Activated CD4-positive, alpha-beta memory T cell treated with anti-CD3 and anti-CD28 coated beads, Interleukin-2, amount 10 ng/mL, durations not matched to agents 7 days and 5 days (primary cell): ENCODE data around the gene OPA1. TPM values are rescaled to one million over a fixed set of nuclear protein-coding genes. Genes with fewer than 3 reads are reported as not detected.

Experiments
- CTCF ChIA-PET: fragments of 350-600 bp; sonication (Branson Sonifier 250); formaldehyde crosslinking; loops from one replicate; lab custom pipeline; 2021; ENCODE audit warnings: antibody characterized with exemption, inconsistent platforms; lab: Charles Lee
- POLR2A ChIA-PET: fragments of 350-600 bp; sonication (Branson Sonifier 250); formaldehyde crosslinking; loops from one replicate; lab custom pipeline; 2021; ENCODE audit warnings: antibody characterized with exemption; lab: Charles Lee
- DNase-seq: peaks from one replicate; pipeline ENCODE4 v3.0.0-alpha.2; 2020
- H3K27ac Mint-ChIP-seq: one replicate; pipeline ENCODE4 v1.8.0; 2021; ENCODE audit warnings: mild to moderate bottlenecking, mixed read lengths
- H3K27me3 Mint-ChIP-seq: one replicate; pipeline ENCODE4 v1.8.0; 2021; ENCODE audit warnings: mixed read lengths
- H3K36me3 Mint-ChIP-seq: one replicate; pipeline ENCODE4 v1.8.0; 2021; ENCODE audit warnings: low read depth, mixed read lengths
- H3K4me1 Mint-ChIP-seq: one replicate; pipeline ENCODE4 v1.8.0; 2021; ENCODE audit warnings: mixed read lengths
- H3K4me3 Mint-ChIP-seq: one replicate; pipeline ENCODE4 v1.8.0; 2021; ENCODE audit warnings: mild to moderate bottlenecking, mixed read lengths
- H3K9me3 Mint-ChIP-seq: one replicate; pipeline ENCODE4 v1.8.0; 2021; ENCODE audit warnings: mixed read lengths
- total RNA-seq, 2 experiments: library from RNA; stranded (reverse); gene quantifications; one replicate each; pipeline ENCODE4 v1.2.3, GENCODE V29; 2021

OPA1 gene
- total RNA-seq, 2 experiments from 2014 or later = 61.0 to 66.4 TPM

DNA sequence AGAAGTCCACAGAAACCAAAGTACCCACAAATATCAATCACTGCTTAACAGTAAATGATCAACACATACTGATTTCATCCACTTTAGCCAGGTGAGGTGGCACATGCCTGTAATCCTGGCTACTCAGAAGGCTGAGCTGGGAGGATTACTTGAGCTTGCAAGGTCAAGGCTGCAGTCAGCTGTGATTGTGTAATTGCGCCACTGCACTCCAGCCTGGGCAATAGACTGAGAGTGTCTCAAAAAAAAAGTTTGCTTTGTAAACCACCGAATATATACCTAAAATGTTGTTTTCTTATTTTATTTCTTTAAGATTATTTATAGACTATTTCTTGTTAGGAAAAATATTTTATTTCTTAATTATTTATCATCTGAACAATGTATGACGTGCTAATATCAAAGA lies 29.6 kb upstream of the OPA1 start:
- H3K27me3 Mint-ChIP-seq = no peaks in the 10 kb centered on the region
- H3K4me1 Mint-ChIP-seq = no peaks in the 10 kb centered on the region
- POLR2A ChIA-PET = no interaction called here
- H3K27ac Mint-ChIP-seq = no peak overlapping the region
- H3K36me3 Mint-ChIP-seq = no peaks in the 10 kb centered on the region
- no peaks in the 10 kb centered on the region for H3K9me3 Mint-ChIP-seq
- no peak overlapping the region for H3K4me3 Mint-ChIP-seq
- no peak for DNase-seq
- CTCF ChIA-PET = interaction anchor here (1.4 kb wide), 1 partner anchor 9 kb away, joined by 5 read pairs; no protein-coding TSS in a partner anchor

DNA sequence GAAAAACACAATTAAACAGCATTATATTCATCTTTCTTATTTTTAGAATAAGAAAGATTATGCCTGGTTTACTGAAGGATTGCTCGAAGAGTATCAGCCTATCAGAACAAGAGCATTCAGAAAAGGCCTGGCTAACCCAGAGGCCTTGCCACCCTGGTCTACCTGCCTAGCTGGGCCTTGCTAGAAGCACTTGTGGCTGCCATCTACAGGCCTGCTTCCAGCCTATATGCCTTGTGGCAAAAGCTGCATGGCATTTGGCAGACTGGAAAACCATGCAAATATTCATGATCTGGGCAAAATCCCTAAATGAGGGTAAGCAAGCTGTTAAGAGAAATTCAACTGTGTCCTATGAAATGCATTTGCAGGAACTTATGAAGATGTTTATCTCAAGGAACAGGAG lies 29.0 kb upstream of the OPA1 start:
- no peak for DNase-seq
- CTCF ChIA-PET = no interaction called here
- no peak overlapping the region for H3K27ac Mint-ChIP-seq
- no peak overlapping the region for H3K4me3 Mint-ChIP-seq
- H3K27me3 Mint-ChIP-seq = no peaks in the 10 kb centered on the region
- H3K4me1 Mint-ChIP-seq = no peaks in the 10 kb centered on the region
- no peaks in the 10 kb centered on the region for H3K36me3 Mint-ChIP-seq
- POLR2A ChIA-PET = no interaction called here
- H3K9me3 Mint-ChIP-seq = no peaks in the 10 kb centered on the region

- CTCF ChIA-PET = no interaction called here
- Mint-ChIP-seq H3K9me3 (no peaks in the 10 kb centered on the region), H3K27ac (no peak overlapping the region), H3K36me3 (no peaks in the 10 kb centered on the region), H3K4me3 (no peak overlapping the region), H3K27me3 (no peaks in the 10 kb centered on the region), H3K4me1 (peaks cover 3% of the 10 kb centered on the region)
- POLR2A ChIA-PET = interaction anchor here (1.3 kb wide), 1 partner anchor 10 kb away, joined by 3 read pairs; no protein-coding TSS in a partner anchor
- no peak for DNase-seq
These were observed 23.9 kb upstream of the OPA1 start for GRCh38 chr3:193569119-193569518.

DNA sequence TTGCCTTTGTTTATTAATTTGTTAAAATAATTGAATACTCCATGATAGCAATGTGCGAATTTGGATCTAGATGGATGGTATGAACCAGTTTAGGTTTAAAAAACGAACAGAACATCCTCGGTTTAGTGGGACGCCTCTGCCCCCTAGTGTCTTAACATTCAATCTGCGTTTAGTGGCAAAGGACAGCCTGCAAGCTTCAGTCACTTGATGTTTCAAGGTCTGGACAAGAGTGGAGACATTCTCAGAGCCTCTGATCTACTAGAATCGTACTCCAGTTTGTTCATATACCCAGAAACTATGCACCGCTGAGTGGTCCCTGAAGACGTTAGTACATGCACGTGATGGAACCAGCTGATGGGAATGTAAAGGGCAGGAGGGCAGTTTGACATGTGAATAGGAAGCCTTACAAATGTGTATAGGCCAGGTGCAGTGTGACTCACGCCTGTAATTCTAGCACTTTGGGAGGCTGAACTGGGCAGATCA lies 20.5 kb upstream of the OPA1 start:
- CTCF ChIA-PET = interaction anchor here (0.7 to 2.3 kb wide), 13 partner anchors 10 to 1008 kb away, joined by 3 to 25 read pairs (median 4); no protein-coding TSS in a partner anchor
- peak; percentile 54 for DNase-seq
- H3K4me1 Mint-ChIP-seq = peaks cover 3% of the 10 kb centered on the region

GRCh38 chr3:193573403-193574191 lies 19.4 kb upstream of the OPA1 start:
- Mint-ChIP-seq H3K4me3 (no peak overlapping the region), H3K27me3 (no peaks in the 10 kb centered on the region), H3K36me3 (no peaks in the 10 kb centered on the region), H3K27ac (no peak overlapping the region), H3K4me1 (peaks cover 3% of the 10 kb centered on the region), H3K9me3 (no peaks in the 10 kb centered on the region)
- no peak for DNase-seq
- POLR2A ChIA-PET = no interaction called here
- CTCF ChIA-PET = interaction anchor here (0.9 to 2.3 kb wide), 6 partner anchors 10 to 760 kb away, joined by 3 to 25 read pairs (median 4); no protein-coding TSS in a partner anchor

More for the DNA sequence above, 20.5 kb upstream of the OPA1 start:
- POLR2A ChIA-PET = no interaction called here
- Mint-ChIP-seq H3K27ac (no peak overlapping the region), H3K27me3 (no peaks in the 10 kb centered on the region), H3K4me3 (no peak overlapping the region), H3K36me3 (no peaks in the 10 kb centered on the region), H3K9me3 (no peaks in the 10 kb centered on the region)

GRCh38 chr3:193574488-193575070 lies 18.4 kb upstream of the OPA1 start:
- Mint-ChIP-seq H3K9me3 (no peaks in the 10 kb centered on the region), H3K36me3 (no peaks in the 10 kb centered on the region), H3K4me3 (no peak overlapping the region), H3K27ac (no peak overlapping the region), H3K27me3 (no peaks in the 10 kb centered on the region), H3K4me1 (peaks cover 3% of the 10 kb centered on the region)
- ChIA-PET POLR2A (no interaction called here), CTCF (interaction anchor here (1.2 kb wide), 1 partner anchor 116 kb away, joined by 3 read pairs; no protein-coding TSS in a partner anchor)
- DNase-seq = no peak

GRCh38 chr3:193585530-193585929 lies 7.5 kb upstream of the OPA1 start:
- Mint-ChIP-seq H3K27me3 (no peaks in the 10 kb centered on the region), H3K36me3 (no peaks in the 10 kb centered on the region), H3K4me3 (no peak overlapping the region), H3K27ac (no peak overlapping the region), H3K9me3 (no peaks in the 10 kb centered on the region), H3K4me1 (peaks cover 3% of the 10 kb centered on the region)
- no peak for DNase-seq
- CTCF ChIA-PET = interaction anchor here (0.6 kb wide), 1 partner anchor 42 kb away, joined by 4 read pairs; no protein-coding TSS in a partner anchor
- POLR2A ChIA-PET = no interaction called here

DNA sequence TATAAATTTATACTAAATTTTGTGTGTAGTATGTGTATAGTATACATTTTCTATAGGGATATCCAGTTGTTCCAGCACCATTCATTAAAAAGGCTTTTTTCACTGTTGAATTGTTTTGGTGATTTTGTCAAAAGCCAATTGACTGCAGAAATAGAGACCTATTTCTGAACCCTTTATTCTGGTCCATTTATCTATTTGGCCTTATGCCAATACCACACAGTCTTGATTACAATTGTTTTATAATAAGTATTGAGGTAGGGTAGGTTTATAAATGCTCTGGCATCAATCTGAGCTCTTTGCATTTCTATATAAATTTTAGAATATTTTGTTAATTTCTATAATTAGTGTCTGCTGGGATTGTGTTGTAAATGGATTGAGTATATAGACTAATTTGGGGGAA lies 6.5 kb upstream of the OPA1 start:
- Mint-ChIP-seq H3K36me3 (no peaks in the 10 kb centered on the region), H3K4me3 (no peak overlapping the region), H3K27me3 (no peaks in the 10 kb centered on the region), H3K4me1 (peaks cover 5% of the 10 kb centered on the region), H3K27ac (no peak overlapping the region), H3K9me3 (no peaks in the 10 kb centered on the region)
- POLR2A ChIA-PET = no interaction called here
- DNase-seq = no peak
- CTCF ChIA-PET = no interaction called here

GRCh38 chr3:193589129-193589528 lies 3.9 kb upstream of the OPA1 start:
- no peak for DNase-seq
- Mint-ChIP-seq H3K27ac (no peak overlapping the region), H3K27me3 (no peaks in the 10 kb centered on the region), H3K36me3 (peaks cover 8% of the 10 kb centered on the region), H3K4me3 (no peak overlapping the region), H3K4me1 (peaks cover 24% of the 10 kb centered on the region), H3K9me3 (no peaks in the 10 kb centered on the region)
- POLR2A ChIA-PET = no interaction called here
- CTCF ChIA-PET = interaction anchor here (1.2 kb wide), 1 partner anchor 755 kb away, joined by 3 read pairs; no protein-coding TSS in a partner anchor

DNA sequence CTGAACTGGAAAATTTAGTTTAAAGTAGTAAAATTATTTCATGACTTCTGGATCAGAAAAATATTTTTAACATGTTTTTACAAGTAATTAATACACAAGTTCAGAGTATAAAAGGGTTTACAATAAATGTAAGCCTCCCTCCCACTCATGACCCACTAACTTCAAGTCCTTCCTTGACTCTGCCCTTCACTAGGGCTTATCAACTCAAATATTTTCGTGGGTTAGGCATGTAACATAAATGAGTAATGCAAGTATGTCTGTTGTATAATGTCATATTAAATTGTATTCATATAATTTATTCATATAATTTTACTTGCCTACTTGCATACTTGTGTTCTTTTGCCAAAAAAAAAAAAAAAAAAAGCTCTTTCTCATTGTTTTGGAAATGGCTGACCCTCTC lies 3.4 kb upstream of the OPA1 start:
- H3K4me1 Mint-ChIP-seq = peaks cover 29% of the 10 kb centered on the region
- H3K4me3 Mint-ChIP-seq = no peak overlapping the region
- H3K9me3 Mint-ChIP-seq = no peaks in the 10 kb centered on the region
- CTCF ChIA-PET = no interaction called here
- POLR2A ChIA-PET = no interaction called here
- no peaks in the 10 kb centered on the region for H3K27me3 Mint-ChIP-seq
- no peak overlapping the region for H3K27ac Mint-ChIP-seq
- H3K36me3 Mint-ChIP-seq = peaks cover 8% of the 10 kb centered on the region
- no peak for DNase-seq

GRCh38 chr3:193590088-193590856 lies 2.7 kb upstream of the OPA1 start:
- H3K9me3 Mint-ChIP-seq = no peaks in the 10 kb centered on the region
- ChIA-PET POLR2A (no interaction called here), CTCF (no interaction called here)
- DNase-seq = no peak
- peaks cover 34% of the 10 kb centered on the region for H3K4me1 Mint-ChIP-seq
- H3K27ac Mint-ChIP-seq = no peak overlapping the region
- peaks cover 8% of the 10 kb centered on the region for H3K36me3 Mint-ChIP-seq
- H3K4me3 Mint-ChIP-seq = no peak overlapping the region
- no peaks in the 10 kb centered on the region for H3K27me3 Mint-ChIP-seq

GRCh38 chr3:193593668-193594030 lies 641 bp downstream of the OPA1 start:
- Mint-ChIP-seq H3K36me3 (peaks cover 27% of the 10 kb centered on the region), H3K27me3 (no peaks in the 10 kb centered on the region), H3K4me1 (peaks cover 53% of the 10 kb centered on the region), H3K4me3 (peak overlapping the region; percentile 97), H3K9me3 (no peaks in the 10 kb centered on the region), H3K27ac (peak overlapping the region; percentile 95)
- CTCF ChIA-PET = no interaction called here
- POLR2A ChIA-PET = interaction anchor here (0.8 kb wide), 1 partner anchor 9 kb away, joined by 6 read pairs; no protein-coding TSS in a partner anchor
- peak; percentile 52 for DNase-seq
